ENCODE results near the gene LAMA2. TPM values are rescaled to one million over a fixed set of nuclear protein-coding genes. Genes with fewer than 3 reads are reported as not detected.
A peak's percentile ranks its signal among the peaks of the same experiment; 100 is the strongest.

The LAMA2 gene
- total and polyA plus RNA-seq, 2 donors (not counting 1 experiment from before 2014, with no cell fraction given), result 19.5 to 67.5 TPM

GRCh38 chr6:128903715-128904114, 20.8 kb downstream of the LAMA2 start:
- H3K27ac ChIP-seq (ENCODE audit: insufficient read depth, low read length), result no peak overlapping the region
- H3K4me3 ChIP-seq (replicated peaks in 1 of 4; ENCODE audit: control extremely low read depth in 1 of 4, insufficient read depth in 1 of 4, low read depth in 3 of 4, low read length in 4 of 4), result no peak overlapping the region
- H3K27me3 ChIP-seq (ENCODE audit: control insufficient read depth, insufficient read depth, low read length), result no peaks in the 10 kb centered on the region
- no peak overlapping the region for H3K4me2 ChIP-seq (ENCODE audit: extremely low read depth, insufficient read depth, low read length)
- no peaks in the 10 kb centered on the region for H3K9me3 ChIP-seq (ENCODE audit: control insufficient read depth, insufficient read depth, low read depth, low read length)
- peaks cover 2% of the 10 kb centered on the region for H3K4me1 ChIP-seq (ENCODE audit: control insufficient read depth, extremely low read depth, insufficient read depth, low read length)
- no peaks in the 10 kb centered on the region for H4K20me1 ChIP-seq (ENCODE audit: control insufficient read depth, extremely low read depth, insufficient read depth, low read length)
- H2AFZ ChIP-seq (ENCODE audit: low read length), result no peak overlapping the region
- no peaks in the 10 kb centered on the region for H3K79me2 ChIP-seq (ENCODE audit: control insufficient read depth, insufficient read depth, low read length)
- no peaks in the 10 kb centered on the region for H3K36me3 ChIP-seq (ENCODE audit: control insufficient read depth, insufficient read depth, low read length)
- TF ChIP-seq EZH2 (IDR thresholded peaks at IDR 0.05; ENCODE audit: low read length, missing control alignments) (no peak), CTCF (conservative IDR thresholded peaks at IDR 0.05 in 1 of 2, IDR thresholded peaks at IDR 0.05 in 1 of 2; ENCODE audit: low read depth in 1 of 2, low read length in 2 of 2) (no peak)
- H3K9ac ChIP-seq (ENCODE audit: insufficient read depth, low read length), result no peak overlapping the region
- DNase-seq (ENCODE audit: low read depth in 2 of 2), result no peak

GRCh38 chr6:128914051-128914450, 31.1 kb downstream of the LAMA2 start:
- Histone ChIP-seq H3K9ac (ENCODE audit: insufficient read depth, low read length) (no peak overlapping the region), H3K4me3 (replicated peaks in 1 of 4; ENCODE audit: control extremely low read depth in 1 of 4, insufficient read depth in 1 of 4, low read depth in 3 of 4, low read length in 4 of 4) (no peak overlapping the region), H3K36me3 (ENCODE audit: control insufficient read depth, insufficient read depth, low read length) (no peaks in the 10 kb centered on the region), H2AFZ (ENCODE audit: low read length) (no peak overlapping the region), H4K20me1 (ENCODE audit: control insufficient read depth, extremely low read depth, insufficient read depth, low read length) (no peaks in the 10 kb centered on the region), H3K4me1 (ENCODE audit: control insufficient read depth, extremely low read depth, insufficient read depth, low read length) (no peaks in the 10 kb centered on the region), H3K79me2 (ENCODE audit: control insufficient read depth, insufficient read depth, low read length) (no peaks in the 10 kb centered on the region), H3K27ac (ENCODE audit: insufficient read depth, low read length) (no peak overlapping the region), H3K9me3 (ENCODE audit: control insufficient read depth, insufficient read depth, low read depth, low read length) (no peaks in the 10 kb centered on the region), H3K27me3 (ENCODE audit: control insufficient read depth, insufficient read depth, low read length) (no peaks in the 10 kb centered on the region), H3K4me2 (ENCODE audit: extremely low read depth, insufficient read depth, low read length) (no peak overlapping the region)
- no peak for TF ChIP-seq EZH2 (IDR thresholded peaks at IDR 0.05; ENCODE audit: low read length, missing control alignments)
- no peak for TF ChIP-seq CTCF (conservative IDR thresholded peaks at IDR 0.05 in 1 of 2, IDR thresholded peaks at IDR 0.05 in 1 of 2; ENCODE audit: low read depth in 1 of 2, low read length in 2 of 2)
- peak in 1 of 2 donors; percentile 31 for DNase-seq (ENCODE audit: low read depth in 2 of 2)

GRCh38 chr6:128918886-128919285, 35.9 kb downstream of the LAMA2 start:
- no peaks in the 10 kb centered on the region for H4K20me1 ChIP-seq (ENCODE audit: control insufficient read depth, extremely low read depth, insufficient read depth, low read length)
- H3K79me2 ChIP-seq (ENCODE audit: control insufficient read depth, insufficient read depth, low read length), result no peaks in the 10 kb centered on the region
- no peaks in the 10 kb centered on the region for H3K9me3 ChIP-seq (ENCODE audit: control insufficient read depth, insufficient read depth, low read depth, low read length)
- no peaks in the 10 kb centered on the region for H3K36me3 ChIP-seq (ENCODE audit: control insufficient read depth, insufficient read depth, low read length)
- no peak for DNase-seq (ENCODE audit: low read depth in 2 of 2)
- no peak overlapping the region for H3K4me3 ChIP-seq (replicated peaks in 1 of 4; ENCODE audit: control extremely low read depth in 1 of 4, insufficient read depth in 1 of 4, low read depth in 3 of 4, low read length in 4 of 4)
- no peaks in the 10 kb centered on the region for H3K27me3 ChIP-seq (ENCODE audit: control insufficient read depth, insufficient read depth, low read length)
- no peak overlapping the region for H3K27ac ChIP-seq (ENCODE audit: insufficient read depth, low read length)
- H3K4me2 ChIP-seq (ENCODE audit: extremely low read depth, insufficient read depth, low read length), result no peak overlapping the region
- no peak overlapping the region for H3K9ac ChIP-seq (ENCODE audit: insufficient read depth, low read length)
- no peaks in the 10 kb centered on the region for H3K4me1 ChIP-seq (ENCODE audit: control insufficient read depth, extremely low read depth, insufficient read depth, low read length)
- no peak for TF ChIP-seq EZH2 (IDR thresholded peaks at IDR 0.05; ENCODE audit: low read length, missing control alignments)
- no peak for TF ChIP-seq CTCF (conservative IDR thresholded peaks at IDR 0.05 in 1 of 2, IDR thresholded peaks at IDR 0.05 in 1 of 2; ENCODE audit: low read depth in 1 of 2, low read length in 2 of 2)
- no peak overlapping the region for H2AFZ ChIP-seq (ENCODE audit: low read length)

Measured in fibroblast of lung (primary cell).